HG03442 (cell line): ENCODE data around the gene CSNK2A2.

Experiments
- ATAC-seq: cut with Tn5 transposase; IDR thresholded peaks from one replicate; pipeline ENCODE4 v1.9.1; 2021; ENCODE audit warnings: mild to moderate bottlenecking, moderate library complexity; ENCODE audit not compliant: unreplicated experiment

Gene CSNK2A2

DNA sequence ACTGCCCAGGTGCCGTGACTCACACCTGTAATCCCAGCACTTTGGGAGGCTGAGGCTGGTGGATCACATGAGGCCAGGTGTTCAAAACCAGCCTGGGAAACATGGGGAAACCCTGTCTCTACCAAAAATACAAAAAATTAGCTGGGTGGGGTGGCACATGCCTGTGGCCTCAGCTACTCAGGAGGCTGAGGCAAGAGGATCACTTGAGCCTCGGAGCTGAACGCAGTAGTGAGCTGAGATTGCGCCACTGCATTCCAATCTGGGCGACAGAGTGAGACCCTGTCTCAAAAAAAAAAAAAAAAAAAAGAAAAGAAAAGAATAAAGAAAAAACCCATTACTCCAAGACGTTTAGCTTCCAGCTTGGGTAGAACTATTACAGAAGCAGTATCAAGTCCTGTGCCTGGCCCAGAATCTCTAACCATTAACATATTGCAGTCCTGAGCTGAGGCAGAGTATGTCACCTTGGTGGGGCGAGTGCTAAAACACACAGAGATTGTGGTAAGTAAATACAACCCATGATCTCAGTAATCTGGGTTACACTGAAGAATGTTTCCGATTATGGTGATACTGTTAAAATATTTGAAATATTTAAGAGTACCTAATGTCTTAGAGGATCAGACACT, 45.5 kb downstream of the CSNK2A2 start:
- no peak for ATAC-seq

DNA sequence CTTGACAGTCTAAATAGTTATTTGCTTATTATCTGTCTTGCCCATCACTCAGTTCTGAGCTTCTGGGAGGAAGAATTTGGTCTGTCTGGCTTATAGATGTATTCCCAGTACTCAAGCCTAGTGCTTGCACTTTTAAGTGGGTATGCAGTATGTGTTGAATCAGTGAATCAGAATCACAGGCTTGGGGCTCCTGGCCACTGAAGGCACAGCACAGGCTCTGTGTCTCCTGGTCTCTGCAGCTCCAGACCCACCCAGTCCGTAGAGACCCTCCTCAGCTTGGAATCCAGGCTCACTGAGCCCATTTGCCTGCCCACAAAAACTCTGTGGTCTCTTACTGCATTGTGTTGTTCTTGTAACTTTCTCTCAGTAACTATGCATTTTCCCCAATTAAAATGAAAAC, 49.4 kb downstream of the CSNK2A2 start:
- no peak for ATAC-seq

DNA sequence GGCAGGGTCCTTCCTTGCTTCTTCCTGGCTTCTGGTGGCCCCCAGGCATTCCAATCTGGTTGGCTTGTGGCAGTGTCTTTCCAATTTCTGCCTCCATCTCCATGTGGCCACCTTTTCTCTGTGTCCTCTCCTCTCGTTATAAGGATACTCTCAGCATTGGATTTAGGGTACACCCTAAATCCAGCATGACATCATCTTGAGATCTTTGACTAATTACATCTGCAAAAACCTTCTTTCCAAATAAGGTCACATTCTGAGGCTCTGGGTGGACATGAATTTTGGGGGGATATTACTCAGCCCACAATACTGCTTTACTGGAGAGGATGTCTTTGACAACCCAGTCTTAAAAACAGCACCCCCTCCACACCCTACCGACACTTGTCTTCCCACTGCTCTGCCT, 49.8 kb downstream of the CSNK2A2 start:
- no peak for ATAC-seq

DNA sequence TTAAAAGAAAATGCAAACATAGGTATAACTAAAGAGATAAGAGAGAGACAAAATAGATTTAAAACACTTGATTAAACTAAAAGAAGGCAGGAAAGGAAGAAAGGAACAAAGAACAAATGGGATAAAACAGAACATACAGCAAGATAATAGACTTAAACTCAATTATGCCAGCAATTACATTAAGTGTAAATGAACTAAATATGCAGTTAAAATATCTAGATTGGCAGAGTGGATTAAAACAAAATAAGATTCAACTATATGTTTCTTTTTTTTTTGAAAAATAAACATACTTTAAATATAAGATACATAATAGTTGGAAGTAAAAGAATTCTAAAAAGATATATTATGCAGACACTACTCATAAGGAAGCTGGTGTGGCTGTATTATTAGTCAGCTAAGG, 59.1 kb downstream of the CSNK2A2 start:
- no peak for ATAC-seq

DNA sequence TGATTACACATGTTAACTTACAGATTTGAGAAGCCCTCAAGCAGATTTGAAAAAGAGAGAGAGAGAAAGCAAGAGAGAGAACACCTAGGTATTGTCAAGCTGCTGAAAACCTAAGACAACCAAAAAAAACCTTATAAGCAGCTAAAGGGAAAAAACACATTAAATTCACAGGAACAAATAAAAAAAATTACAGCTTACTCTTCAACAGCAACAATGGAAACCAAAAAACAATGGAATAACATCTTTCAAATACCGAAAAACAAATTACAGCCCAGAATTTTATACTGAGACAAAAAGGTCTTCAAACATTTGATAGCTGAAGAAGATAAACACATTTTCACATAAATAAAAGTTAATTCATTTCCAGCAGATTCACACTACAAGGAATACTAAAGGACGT, 60.3 kb downstream of the CSNK2A2 start:
- no peak for ATAC-seq

DNA sequence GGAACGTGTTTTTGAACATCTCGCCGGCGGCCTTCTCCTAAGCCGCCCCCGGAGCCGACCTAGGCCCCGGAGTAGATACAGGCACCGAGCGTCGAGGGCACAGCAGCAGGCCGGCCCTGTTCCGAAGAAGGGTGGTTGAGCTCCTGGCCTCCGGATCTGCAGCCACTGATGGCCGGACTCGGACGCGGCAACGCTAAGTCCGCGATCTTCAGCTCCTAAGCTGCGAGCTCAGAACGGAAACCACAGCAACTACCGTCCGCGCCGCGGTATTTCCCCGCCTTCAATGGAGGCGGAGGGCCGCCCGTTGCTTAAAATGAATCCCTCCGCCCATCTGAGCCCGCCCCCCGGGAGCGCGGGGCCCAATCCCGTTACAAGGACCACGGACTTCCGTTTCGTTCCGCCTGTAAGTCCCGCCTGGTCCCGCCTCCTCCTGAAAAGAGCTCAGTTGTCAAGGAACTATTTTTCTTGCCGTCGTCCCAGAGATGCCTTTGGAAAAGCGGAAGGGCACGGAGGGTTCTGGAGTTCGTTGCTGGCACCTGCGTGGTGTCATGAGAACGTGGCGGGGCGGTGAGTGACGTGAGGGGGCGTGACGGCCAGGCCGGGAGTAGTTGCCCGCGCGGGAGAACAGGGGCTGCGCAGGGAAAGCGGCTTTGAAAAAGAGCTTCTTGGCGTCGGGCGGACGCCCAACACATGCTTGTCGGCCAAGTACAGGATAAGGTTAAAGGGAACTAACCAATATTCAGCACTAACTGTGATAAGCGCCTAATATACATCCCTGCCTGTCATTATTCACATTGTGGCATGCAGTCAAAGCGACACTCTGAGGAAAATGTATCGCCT, 68.6 kb downstream of the CSNK2A2 start, which contains the start of gene CFAP20:
Gene CFAP20, minus strand, starts transcription at position 285 of the 840 bp plus-strand sequence. Its CDS starts 266 bp downstream, at position 19.
- peak; percentile 84 for ATAC-seq

DNA sequence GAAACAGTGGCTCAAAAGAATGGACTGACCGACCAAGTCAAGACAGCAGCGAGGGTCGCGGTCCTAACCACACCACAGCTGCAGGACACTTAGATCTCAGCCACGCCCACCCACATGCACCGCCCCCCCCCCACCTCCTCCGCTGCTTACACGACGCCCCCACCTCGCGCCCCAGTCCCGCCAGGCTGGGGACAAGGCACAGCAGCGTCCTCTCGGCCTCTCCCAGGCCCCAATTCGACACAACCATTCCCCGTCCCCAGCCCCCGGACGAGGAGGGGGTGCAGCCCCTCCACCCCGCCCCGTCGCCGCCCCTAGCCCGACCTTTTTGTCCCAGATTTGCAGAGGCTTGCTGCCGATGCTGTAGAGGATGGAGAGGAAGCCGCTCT, 69.2 kb downstream of the CSNK2A2 start:
- ATAC-seq: no peak

DNA sequence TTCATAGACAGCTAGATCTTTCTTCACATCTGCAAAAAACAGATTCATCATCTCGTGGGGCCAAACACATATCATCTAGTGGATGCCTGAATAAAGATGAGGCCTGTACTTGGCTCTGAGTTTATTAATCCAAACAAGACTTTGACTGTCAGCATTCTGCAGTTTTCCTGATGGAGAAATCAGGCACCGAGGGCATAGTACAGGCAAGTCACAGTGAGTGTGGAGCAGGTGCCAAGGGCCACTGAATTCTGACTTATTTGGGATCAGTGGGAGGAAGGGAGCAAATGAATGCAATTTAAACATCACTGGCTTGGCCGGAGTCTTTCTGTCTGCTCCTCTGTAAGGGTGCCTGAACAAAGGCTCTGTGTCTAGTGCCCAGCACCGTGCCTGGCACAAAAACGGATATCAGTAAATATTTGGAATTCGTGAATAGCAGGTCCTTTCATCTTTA, 69.7 kb downstream of the CSNK2A2 start:
- no peak for ATAC-seq

DNA sequence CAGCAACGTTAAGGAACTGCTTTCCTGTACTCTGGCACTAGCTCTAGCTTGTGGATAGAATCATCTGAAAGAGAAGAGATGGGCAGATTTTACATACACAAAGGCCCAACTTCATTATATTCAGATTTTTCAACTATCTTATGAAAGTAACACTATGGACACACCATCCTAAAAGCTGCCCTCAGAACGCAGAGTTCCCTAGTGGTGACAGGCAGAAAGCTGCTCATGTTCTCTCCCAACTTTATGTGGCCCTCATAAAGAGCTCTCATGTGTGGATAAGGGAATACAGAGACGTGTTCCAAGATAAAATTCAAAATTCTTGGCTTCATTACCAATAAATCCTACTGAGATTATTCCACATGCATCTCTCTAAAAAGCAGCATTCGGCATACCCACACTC, 70.3 kb downstream of the CSNK2A2 start:
- ATAC-seq: no peak

DNA sequence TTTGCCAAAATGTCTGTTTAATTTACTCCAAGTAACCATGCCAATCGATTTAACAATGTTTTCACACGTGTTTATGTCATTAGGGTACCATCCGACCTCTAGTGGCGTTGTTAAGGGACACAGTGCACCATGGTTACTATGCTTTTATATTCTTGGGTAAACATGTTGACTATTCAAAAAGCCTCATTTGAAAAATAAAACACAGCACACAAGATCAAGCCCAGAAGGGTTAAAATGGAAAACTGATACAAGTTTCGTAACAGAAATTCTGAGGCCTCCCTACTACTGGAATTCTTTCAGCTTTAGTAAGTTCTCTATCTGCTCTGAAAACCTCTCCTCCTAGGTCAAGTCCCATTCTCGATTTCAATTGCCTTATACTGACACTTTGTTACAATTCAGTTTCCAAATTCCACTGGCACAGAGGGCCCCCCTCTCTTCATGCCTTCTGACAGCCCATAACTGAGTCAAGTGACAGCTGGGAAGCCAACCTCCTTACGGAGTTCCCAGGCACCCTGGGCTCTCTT, 70.8 kb downstream of the CSNK2A2 start:
- ATAC-seq: no peak

DNA sequence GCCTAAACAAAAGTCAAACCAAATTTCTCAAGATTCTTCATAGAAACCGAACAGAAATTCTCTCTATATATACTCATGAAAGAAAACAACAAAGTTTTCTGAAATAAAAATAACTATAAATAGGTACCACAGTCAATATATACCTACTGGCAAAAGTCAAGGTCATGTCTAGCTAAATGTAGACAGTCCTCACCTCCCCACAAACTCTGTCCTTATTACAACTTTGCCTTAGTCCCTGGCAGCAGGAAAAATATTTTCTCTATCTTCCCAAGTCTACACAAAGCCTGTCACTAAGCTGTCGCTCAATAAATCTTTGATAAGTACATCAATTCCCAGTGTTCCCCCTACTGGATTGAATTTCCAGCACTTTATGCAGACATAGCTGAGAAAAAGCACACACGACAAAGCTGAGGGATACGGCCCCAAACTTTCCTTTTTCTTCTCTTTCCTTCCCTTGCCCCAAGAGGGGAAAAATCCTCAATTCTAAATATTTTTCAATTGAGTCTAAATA, 71.4 kb downstream of the CSNK2A2 start:
- no peak for ATAC-seq

DNA sequence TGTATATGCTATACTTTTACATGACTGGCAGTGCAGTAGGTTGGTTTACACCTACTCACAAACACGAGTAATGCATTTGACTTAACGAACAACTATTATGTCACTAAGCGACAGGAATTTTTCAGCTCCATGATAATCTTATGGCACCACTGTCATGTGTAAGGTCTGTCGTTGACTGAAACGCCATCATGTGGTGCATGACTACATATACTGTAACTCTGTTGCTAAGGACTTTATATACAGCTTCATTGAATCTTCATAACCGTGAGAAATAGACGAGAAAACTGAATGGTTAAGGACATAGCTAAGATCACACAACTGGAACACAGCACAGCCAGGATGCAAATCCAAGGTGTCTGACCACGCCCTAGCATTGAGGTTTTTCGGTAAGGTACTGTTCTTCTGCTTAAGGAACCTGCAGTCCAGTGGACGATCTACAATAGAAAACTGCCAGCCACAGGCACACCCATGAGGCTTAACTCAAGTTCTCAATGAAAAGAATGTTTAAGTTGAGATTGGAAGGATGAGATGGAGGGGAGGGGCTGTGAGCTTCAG, 72.0 kb downstream of the CSNK2A2 start:
- no peak for ATAC-seq

DNA sequence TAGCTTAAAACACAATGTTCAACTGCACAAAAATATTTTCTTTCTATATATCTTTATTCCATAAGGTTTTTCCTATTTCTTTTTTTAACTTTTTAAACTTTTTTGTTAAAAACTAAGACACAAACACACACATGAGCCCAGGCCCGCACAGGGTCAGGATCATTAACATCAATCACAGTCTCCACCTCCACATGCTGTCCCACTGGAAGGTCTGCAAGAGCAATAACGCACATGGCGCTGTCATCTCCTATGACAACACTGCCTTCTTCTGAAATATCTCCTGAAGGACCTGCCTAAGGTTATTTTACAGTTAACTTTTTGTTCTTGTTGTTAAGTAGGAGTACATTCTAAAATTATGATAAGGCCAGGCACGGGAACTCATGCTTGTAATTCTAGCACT, 72.9 kb downstream of the CSNK2A2 start:
- ATAC-seq: no peak

DNA sequence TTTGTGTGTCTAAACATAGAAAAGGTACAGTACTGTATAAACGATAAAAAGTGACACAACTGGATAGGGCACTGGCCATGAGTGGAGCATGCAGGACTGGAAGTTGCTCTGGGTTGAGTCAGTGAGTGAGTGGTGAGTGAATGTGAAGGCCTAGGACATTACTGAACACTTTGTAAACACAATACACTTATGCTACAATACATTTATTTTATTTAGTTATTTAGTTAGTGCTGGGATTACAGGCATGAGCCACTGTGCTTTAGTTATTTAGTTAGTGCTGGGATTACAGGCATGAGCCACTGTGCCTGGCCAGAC, 73.3 kb downstream of the CSNK2A2 start:
- ATAC-seq: no peak

DNA sequence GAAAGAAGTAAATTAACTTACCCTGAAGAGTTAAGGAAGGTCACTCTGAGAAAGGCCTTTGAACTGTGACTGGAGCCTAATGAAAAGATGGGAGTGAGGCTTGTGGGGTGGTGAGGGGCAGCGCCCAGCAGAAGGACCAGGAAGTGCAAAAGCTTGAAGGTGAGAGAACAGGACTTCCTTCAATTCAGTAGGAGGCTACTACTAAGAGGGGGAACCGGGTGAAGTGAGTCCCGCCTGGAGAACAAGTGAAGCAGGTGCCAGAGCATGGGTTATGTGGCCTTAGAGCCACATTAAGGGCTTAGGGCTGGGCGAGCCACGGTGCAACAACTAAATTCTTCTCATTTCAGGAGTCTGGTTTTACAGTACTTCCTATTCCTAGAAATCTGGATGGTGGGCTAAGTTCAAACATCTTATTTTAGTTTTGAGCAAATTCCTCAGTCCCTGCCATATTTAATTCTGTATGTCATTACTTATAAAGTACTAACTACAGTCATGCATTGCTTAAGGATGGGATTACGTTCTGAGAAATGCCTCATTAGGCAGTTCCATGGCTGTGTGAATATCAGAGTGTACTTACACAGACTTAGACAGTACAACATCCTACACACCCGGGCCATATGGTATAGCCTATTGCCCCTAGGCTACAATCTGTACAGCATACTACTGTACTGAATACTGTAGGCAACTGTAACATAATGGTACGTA, 73.9 kb downstream of the CSNK2A2 start:
- ATAC-seq: no peak

DNA sequence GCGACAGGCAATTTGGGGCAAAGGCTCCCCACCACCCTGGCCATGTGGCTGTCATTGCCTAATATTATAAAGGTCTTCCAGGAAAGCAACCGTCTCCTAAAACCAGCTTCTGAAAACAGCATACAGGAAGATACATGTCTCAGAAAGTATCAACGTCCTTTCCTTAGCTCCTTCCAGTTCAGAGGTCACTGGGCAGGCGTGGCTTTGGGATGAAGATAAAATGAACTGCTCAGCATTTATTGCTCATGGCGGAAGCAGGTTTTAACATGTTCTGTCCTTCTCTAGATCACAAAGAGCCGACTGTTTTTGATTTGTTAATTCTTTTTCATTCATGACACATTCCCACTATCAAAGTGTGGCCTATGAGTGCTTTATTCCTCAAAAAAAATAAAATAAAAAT, 76.8 kb downstream of the CSNK2A2 start:
- no peak for ATAC-seq

DNA sequence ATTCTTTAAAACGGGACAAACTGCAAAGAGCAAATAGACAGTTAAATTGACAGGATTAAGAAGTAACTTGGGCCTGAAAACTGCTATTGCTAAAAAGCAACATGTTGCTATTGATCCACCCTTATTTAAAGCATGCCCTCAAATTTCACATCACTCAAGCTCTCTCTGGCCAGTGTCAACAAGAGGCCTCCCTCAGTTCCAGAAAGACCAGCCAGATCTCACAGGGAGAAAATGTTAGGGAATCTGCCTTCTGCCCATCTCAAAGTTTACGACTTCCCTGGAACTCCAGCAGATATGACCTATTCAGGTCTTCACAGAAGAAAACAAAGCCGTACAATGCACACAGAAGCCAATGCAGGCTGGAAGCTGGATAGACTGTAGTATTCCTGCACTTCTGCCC, 77.7 kb downstream of the CSNK2A2 start:
- ATAC-seq: no peak

DNA sequence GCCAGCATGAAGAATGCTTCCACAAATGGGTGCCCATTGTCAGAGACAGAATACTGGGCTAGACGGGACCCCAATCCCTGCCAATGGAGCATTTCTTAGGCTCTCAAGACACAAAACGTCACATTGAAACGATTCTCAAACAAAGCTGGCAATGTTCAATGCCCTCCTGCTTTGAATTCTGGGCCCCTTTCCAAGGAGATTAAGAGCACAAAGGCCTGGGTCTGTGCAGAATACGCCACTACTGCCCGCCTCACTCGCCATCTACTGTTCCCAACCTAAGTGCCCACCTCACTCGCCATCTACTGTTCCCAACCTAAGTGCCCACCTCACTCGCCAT, 78.4 kb downstream of the CSNK2A2 start:
- ATAC-seq: no peak

DNA sequence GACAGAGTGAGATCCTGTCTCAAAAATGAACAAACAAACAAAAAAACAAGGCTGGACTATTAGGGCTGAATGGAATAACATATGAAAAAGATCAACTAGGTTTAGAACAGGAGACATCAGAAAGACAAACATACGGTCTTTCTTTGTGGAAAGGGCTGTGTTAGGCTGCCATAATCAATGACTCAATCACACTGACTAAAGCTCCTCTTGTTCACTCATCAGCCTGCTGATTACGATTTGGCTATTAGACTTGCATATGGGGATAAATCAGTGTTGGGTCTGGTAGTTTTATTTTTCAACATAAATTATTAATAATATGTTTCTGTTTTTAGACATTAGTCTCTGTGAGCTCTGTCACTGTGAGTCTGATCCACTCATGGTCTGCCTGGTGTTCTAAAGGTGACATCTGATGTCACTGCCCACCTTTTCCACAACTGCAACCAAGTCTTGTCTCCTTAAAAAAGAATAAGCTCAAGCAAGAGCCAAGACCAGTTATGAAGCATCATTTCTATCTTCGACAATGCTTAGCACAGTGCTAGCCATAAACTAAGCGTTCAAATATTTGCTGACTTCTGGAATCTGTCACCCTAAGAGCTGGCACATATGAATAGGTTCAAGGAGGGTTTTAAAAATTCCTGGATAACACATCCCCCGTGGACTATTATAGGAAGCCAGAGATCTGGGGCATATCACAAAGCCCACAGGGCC, 79.0 kb downstream of the CSNK2A2 start:
- no peak for ATAC-seq

DNA sequence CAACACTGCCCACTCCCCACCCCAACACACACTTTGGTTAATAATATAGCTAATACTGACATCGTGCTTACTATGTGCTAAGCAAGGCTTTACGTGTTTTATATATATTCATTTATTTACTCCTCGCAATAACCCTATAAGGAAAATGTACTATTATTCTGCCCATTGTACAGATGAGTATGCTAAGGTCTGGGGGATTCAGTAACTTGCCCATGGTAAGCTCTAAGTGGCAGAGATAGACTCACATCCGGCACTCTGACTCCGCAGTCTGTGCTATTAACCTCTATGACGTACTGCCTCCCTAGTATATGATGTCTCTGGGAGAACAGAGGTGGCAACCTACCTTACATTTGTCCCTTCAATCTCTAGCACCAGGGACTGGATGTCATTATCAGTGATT, 81.4 kb downstream of the CSNK2A2 start:
- no peak for ATAC-seq

DNA sequence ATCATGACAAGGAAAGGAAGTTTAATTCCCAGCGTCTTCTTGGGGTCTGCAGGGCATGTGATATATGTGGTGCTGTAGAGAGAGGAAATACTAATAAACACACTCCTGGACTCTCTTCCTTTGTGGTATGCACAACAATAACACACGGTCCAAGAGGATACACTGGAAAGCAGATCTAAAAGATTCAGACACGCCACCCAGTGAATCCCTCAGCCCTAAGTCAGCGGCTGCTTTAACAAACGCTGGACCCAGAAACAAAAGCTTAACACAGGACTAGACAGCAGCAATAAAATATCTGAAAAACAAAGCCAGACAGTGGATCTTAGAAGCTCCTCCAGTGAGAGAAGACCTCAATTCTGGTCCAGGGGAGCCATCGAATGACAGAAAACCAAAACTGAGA, 81.8 kb downstream of the CSNK2A2 start:
- no peak for ATAC-seq
